HEK293 (cell line): Measurements from ENCODE around the gene SF3B4.

Source experiments
- BCL11A ChIP-seq: fragments of 450-650 bp; formaldehyde crosslinking; IDR thresholded peaks from 2 replicates; pipeline ENCODE4 v1.5.1; 2016; ENCODE audit warnings: low read depth, missing biosample characterization, missing genetic modification characterization
- GLI2 ChIP-seq: fragments of 450-650 bp; formaldehyde crosslinking; IDR thresholded peaks from 2 replicates; pipeline ENCODE4; 2017; ENCODE audit warnings: missing biosample characterization, missing genetic modification characterization, low read depth, borderline replicate concordance
- GLI4 ChIP-seq: fragments of 450-650 bp; formaldehyde crosslinking; IDR thresholded peaks from 2 replicates; pipeline ENCODE4 v1.5.1; 2016; ENCODE audit warnings: missing biosample characterization, missing genetic modification characterization
- HOXC10 ChIP-seq: sonication (generic); formaldehyde crosslinking; IDR thresholded peaks from 2 replicates; pipeline ENCODE4 v1.8.1; 2023; ENCODE audit warnings: mild to moderate bottlenecking, missing genetic modification reagents
- KLF10 ChIP-seq: fragments of 450-650 bp; IDR thresholded peaks from 2 replicates; pipeline ENCODE4 v1.5.1; 2018; ENCODE audit warnings: missing biosample characterization, mild to moderate bottlenecking, missing genetic modification characterization
- KLF17 ChIP-seq: fragments of 450-650 bp; formaldehyde crosslinking; IDR thresholded peaks from 2 replicates; pipeline ENCODE4 v1.5.1; 2016; ENCODE audit warnings: missing biosample characterization, missing genetic modification characterization
- SALL2 ChIP-seq: fragments of 450-650 bp; formaldehyde crosslinking; IDR thresholded peaks from 2 replicates; pipeline ENCODE4 v1.5.0; 2017; ENCODE audit warnings: missing biosample characterization, mild to moderate bottlenecking, missing genetic modification characterization, borderline replicate concordance
- SP3 ChIP-seq: fragments of 450-650 bp; formaldehyde crosslinking; IDR thresholded peaks from 2 replicates; pipeline ENCODE4 v1.5.1; 2016; ENCODE audit warnings: missing biosample characterization, missing genetic modification characterization
- SP7 ChIP-seq: fragments of 450-650 bp; formaldehyde crosslinking; IDR thresholded peaks from 2 replicates; pipeline ENCODE4 v1.5.1; 2016; ENCODE audit warnings: missing biosample characterization, missing genetic modification characterization
- WT1 ChIP-seq: fragments of 450-650 bp; formaldehyde crosslinking; IDR thresholded peaks from 2 replicates; pipeline ENCODE4 v1.5.1; 2016; ENCODE audit warnings: missing biosample characterization, missing genetic modification characterization
- ZBTB1 ChIP-seq: fragments of 450-650 bp; formaldehyde crosslinking; IDR thresholded peaks from 2 replicates; pipeline ENCODE4 v1.5.1; 2016; ENCODE audit warnings: missing biosample characterization, missing genetic modification characterization
- ZBTB26 ChIP-seq: fragments of 450-650 bp; formaldehyde crosslinking; optimal IDR thresholded peaks from 2 replicates; pipeline ENCODE3; 2016; ENCODE audit warnings: missing biosample characterization, mild to moderate bottlenecking, missing genetic modification characterization
- ZFP37 ChIP-seq: fragments of 450-650 bp; formaldehyde crosslinking; IDR thresholded peaks from 2 replicates; pipeline ENCODE4 v1.5.1; 2016; ENCODE audit warnings: missing biosample characterization, missing genetic modification characterization
- ZFP41 ChIP-seq: fragments of 450-650 bp; formaldehyde crosslinking; IDR thresholded peaks from 2 replicates; pipeline ENCODE4 v1.5.1; 2016; ENCODE audit warnings: missing biosample characterization, missing genetic modification characterization, borderline replicate concordance
- ZIC2 ChIP-seq: fragments of 450-650 bp; formaldehyde crosslinking; IDR thresholded peaks from 2 replicates; pipeline ENCODE4 v1.5.1; 2016; ENCODE audit warnings: missing biosample characterization, missing genetic modification characterization
- ZNF140 ChIP-seq: fragments of 450-650 bp; formaldehyde crosslinking; IDR thresholded peaks from 2 replicates; pipeline ENCODE4 v1.5.1; 2016; ENCODE audit warnings: missing biosample characterization, missing genetic modification characterization
- ZNF146 ChIP-seq: fragments of 450-650 bp; formaldehyde crosslinking; IDR thresholded peaks from 2 replicates; pipeline ENCODE4 v1.5.1; 2016; ENCODE audit warnings: missing biosample characterization, missing genetic modification characterization
- ZNF19 ChIP-seq: fragments of 450-650 bp; formaldehyde crosslinking; IDR thresholded peaks from 2 replicates; pipeline ENCODE4; 2016; ENCODE audit warnings: missing biosample characterization, missing genetic modification characterization, low read depth
- ZNF2 ChIP-seq: fragments of 450-650 bp; formaldehyde crosslinking; IDR thresholded peaks from 2 replicates; pipeline ENCODE4 v1.5.1; 2016; ENCODE audit warnings: missing biosample characterization, missing genetic modification characterization
- ZNF211 ChIP-seq: fragments of 450-650 bp; formaldehyde crosslinking; IDR thresholded peaks from 2 replicates; pipeline ENCODE4 v1.5.1; 2016; ENCODE audit warnings: low read depth, missing biosample characterization, missing genetic modification characterization
- ZNF274 ChIP-seq, 2 experiments: fragments of 200-500 bp in 1 of 2; fragments of 450-650 bp in 1 of 2; sonication (Bioruptor generic) in 1 of 2; formaldehyde crosslinking in 1 of 2; IDR thresholded peaks; 2 replicates each; pipeline versions ENCODE4 v1.5.1 to v1.6.1; 2014 to 2016; ENCODE audit warnings: borderline replicate concordance in 1 of 2, inconsistent platforms in 1 of 2, low read length in 1 of 2, missing biosample characterization in 1 of 2, missing genetic modification characterization in 1 of 2
- ZNF311 ChIP-seq: fragments of 450-650 bp; formaldehyde crosslinking; IDR thresholded peaks from 2 replicates; pipeline ENCODE4 v1.5.1; 2017; ENCODE audit warnings: missing biosample characterization, missing genetic modification characterization, borderline replicate concordance
- ZNF366 ChIP-seq: fragments of 450-650 bp; formaldehyde crosslinking; conservative IDR thresholded peaks from 2 replicates; pipeline ENCODE4 v1.5.1; 2016; ENCODE audit warnings: missing biosample characterization, missing genetic modification characterization
- ZNF391 ChIP-seq: fragments of 450-650 bp; formaldehyde crosslinking; IDR thresholded peaks from 2 replicates; pipeline ENCODE4 v1.5.1; 2016; ENCODE audit warnings: low read depth, missing biosample characterization, missing genetic modification characterization, borderline replicate concordance
- ZNF404 ChIP-seq: fragments of 450-650 bp; formaldehyde crosslinking; IDR thresholded peaks from 2 replicates; pipeline ENCODE4 v1.5.1; 2017; ENCODE audit warnings: missing biosample characterization, missing genetic modification characterization
- ZNF488 ChIP-seq: fragments of 450-650 bp; formaldehyde crosslinking; IDR thresholded peaks from 2 replicates; pipeline ENCODE4 v1.5.1; 2016; ENCODE audit warnings: missing biosample characterization, missing genetic modification characterization
- ZNF521 ChIP-seq: fragments of 450-650 bp; formaldehyde crosslinking; IDR thresholded peaks from 2 replicates; pipeline ENCODE4 v1.5.1; 2017; ENCODE audit warnings: missing biosample characterization, mild to moderate bottlenecking, missing genetic modification characterization
- ZNF548 ChIP-seq: fragments of 450-650 bp; formaldehyde crosslinking; IDR thresholded peaks from 2 replicates; pipeline ENCODE4 v1.5.1; 2016; ENCODE audit warnings: missing biosample characterization, missing genetic modification characterization
- ZNF621 ChIP-seq: fragments of 450-650 bp; formaldehyde crosslinking; IDR thresholded peaks from 2 replicates; pipeline ENCODE4 v1.5.1; 2017; ENCODE audit warnings: missing biosample characterization, missing genetic modification characterization
- ZNF677 ChIP-seq: fragments of 450-650 bp; IDR thresholded peaks from 2 replicates; pipeline ENCODE4 v1.5.0; 2018; ENCODE audit warnings: missing biosample characterization, mild to moderate bottlenecking, missing genetic modification characterization, moderate library complexity
- ZNF701 ChIP-seq: fragments of 450-650 bp; formaldehyde crosslinking; IDR thresholded peaks from 2 replicates; pipeline ENCODE4 v1.5.1; 2016; ENCODE audit warnings: missing biosample characterization, missing genetic modification characterization
- ZNF76 ChIP-seq: fragments of 450-650 bp; formaldehyde crosslinking; IDR thresholded peaks from 2 replicates; pipeline ENCODE4; 2016; ENCODE audit warnings: low read depth, missing biosample characterization, missing genetic modification characterization, borderline replicate concordance
- ZNF830 ChIP-seq: fragments of 450-650 bp; IDR thresholded peaks from 2 replicates; pipeline ENCODE4 v1.5.0; 2018; ENCODE audit warnings: missing biosample characterization, missing genetic modification characterization, low read depth, mild to moderate bottlenecking, moderate library complexity

SF3B4 gene

GRCh38 chr1:149886396-149887195 lies 41.0 kb downstream of the SF3B4 start (continued):
- TF ChIP-seq ZNF146 (tag by site-specific recombination) (peak; percentile 49; the same call in 1 of the 2 replicates), GLI2 (no peak), ZNF521 (tag by site-specific recombination) (no peak), ZNF391 (tag by site-specific recombination) (peak; percentile 86), ZNF701 (tag by site-specific recombination) (no peak), WT1 (peak; percentile 13; the same call in 1 of the 2 replicates), ZNF548 (tag by site-specific recombination) (no peak), ZNF76 (tag by site-specific recombination) (peak; percentile 32; the same call in 1 of the 2 replicates), ZIC2 (tag by site-specific recombination) (no peak), ZNF19 (tag by site-specific recombination) (no peak), SP3 (peak; percentile 67), ZFP37 (tag by site-specific recombination) (peak; percentile 73), HOXC10 (CRISPR knock-in tag) (no peak), ZNF140 (tag by site-specific recombination) (no peak), ZBTB26 (tag by site-specific recombination) (peak; percentile 73), ZNF274 (IDR thresholded peaks at IDR 0.05; ENCODE audit: low read length) (no peak), ZNF274 (tag by site-specific recombination; IDR thresholded peaks at IDR 0.05; ENCODE audit: borderline replicate concordance) (no peak), SP7 (tag by site-specific recombination) (peak; percentile 25; the same call in 1 of the 2 replicates), ZNF366 (tag by site-specific recombination) (peak; percentile 31; the same call in 1 of the 2 replicates), ZNF830 (tag by site-specific recombination) (no peak), ZNF488 (tag by site-specific recombination) (no peak; the same call in 1 of the 2 replicates), ZNF677 (no peak), ZFP41 (peak; percentile 22; the same call in 1 of the 2 replicates), ZNF621 (tag by site-specific recombination) (no peak), ZBTB1 (tag by site-specific recombination) (no peak), GLI4 (tag by site-specific recombination) (peak; percentile 69), ZNF311 (no peak), KLF17 (tag by site-specific recombination) (peak; percentile 46; the same call in 1 of the 2 replicates), ZNF211 (tag by site-specific recombination) (no peak), SALL2 (tag by site-specific recombination) (no peak), BCL11A (tag by site-specific recombination) (no peak), ZNF2 (tag by site-specific recombination) (peak; percentile 77), ZNF404 (tag by site-specific recombination) (no peak), KLF10 (peak; percentile 99)
